GM12873 (cell line): ENCODE results near the gene SQOR.

Experiments used
- CTCF ChIP-seq: IDR thresholded peaks from 2 replicates; pipeline ENCODE4 v1.5.1; 2012; ENCODE audit warnings: low read depth, mild to moderate bottlenecking, moderate library complexity, low read length, control low read depth; ENCODE audit not compliant: insufficient read depth; ENCODE audit errors: missing control alignments

The SQOR gene

GRCh38 chr15:45714590-45715488 lies 80.0 kb downstream of the SQOR start:
- peak; percentile 83 for TF ChIP-seq CTCF

- peak; percentile 44 for TF ChIP-seq CTCF
Observed at GRCh38 chr15:45715528-45715927, 80.7 kb downstream of the SQOR start.

- no peak for TF ChIP-seq CTCF
Observed at GRCh38 chr15:45719490-45719889, 84.7 kb downstream of the SQOR start.

- TF ChIP-seq CTCF: no peak
Observed at GRCh38 chr15:45720183-45720582, 85.4 kb downstream of the SQOR start.

GRCh38 chr15:45728641-45729040 lies 93.8 kb downstream of the SQOR start:
- no peak for TF ChIP-seq CTCF

GRCh38 chr15:45729141-45729540 lies 94.3 kb downstream of the SQOR start:
- no peak for TF ChIP-seq CTCF

- no peak for TF ChIP-seq CTCF
Observed at GRCh38 chr15:45731343-45731742, 96.5 kb downstream of the SQOR start.
